Upper lobe of left lung (tissue), 4 donors: ENCODE measurements around the gene GNAZ.

Experiments used
- CTCF ChIP-seq, 6 experiments: fragments of 450-650 bp in 4 of 6; fragments of 200-600 bp in 2 of 6; sonication (generic) in 2 of 6; IDR thresholded peaks; one replicate each; pipeline ENCODE4 v1.5.1; 2016 to 2019; ENCODE audit warnings: antibody characterized with exemption in 6 of 6
- POLR2AphosphoS5 ChIP-seq, 2 donors: sonication (generic); formaldehyde crosslinking; IDR thresholded peaks; one replicate each; pipeline ENCODE4 v1.5.1; 2017; ENCODE audit warnings: antibody characterized with exemption in 2 of 2

- TF ChIP-seq POLR2AphosphoS5 (IDR thresholded peaks at IDR 0.05) (no peak), CTCF (IDR thresholded peaks at IDR 0.05) (no peak)
Measured at GRCh38 chr22:23078462-23078787, 8.1 kb downstream of the GNAZ start.
